ENCODE results near the gene SLX4IP. TPM values are rescaled to one million over a fixed set of nuclear protein-coding genes. Genes with fewer than 3 reads are reported as not detected.
A peak's percentile ranks its signal among the peaks of the same experiment; 100 is the strongest.

The SLX4IP gene
- total RNA-seq, 8 experiments from 2014 or later: 5.9 to 13.2 (median 7.3) TPM

DNA sequence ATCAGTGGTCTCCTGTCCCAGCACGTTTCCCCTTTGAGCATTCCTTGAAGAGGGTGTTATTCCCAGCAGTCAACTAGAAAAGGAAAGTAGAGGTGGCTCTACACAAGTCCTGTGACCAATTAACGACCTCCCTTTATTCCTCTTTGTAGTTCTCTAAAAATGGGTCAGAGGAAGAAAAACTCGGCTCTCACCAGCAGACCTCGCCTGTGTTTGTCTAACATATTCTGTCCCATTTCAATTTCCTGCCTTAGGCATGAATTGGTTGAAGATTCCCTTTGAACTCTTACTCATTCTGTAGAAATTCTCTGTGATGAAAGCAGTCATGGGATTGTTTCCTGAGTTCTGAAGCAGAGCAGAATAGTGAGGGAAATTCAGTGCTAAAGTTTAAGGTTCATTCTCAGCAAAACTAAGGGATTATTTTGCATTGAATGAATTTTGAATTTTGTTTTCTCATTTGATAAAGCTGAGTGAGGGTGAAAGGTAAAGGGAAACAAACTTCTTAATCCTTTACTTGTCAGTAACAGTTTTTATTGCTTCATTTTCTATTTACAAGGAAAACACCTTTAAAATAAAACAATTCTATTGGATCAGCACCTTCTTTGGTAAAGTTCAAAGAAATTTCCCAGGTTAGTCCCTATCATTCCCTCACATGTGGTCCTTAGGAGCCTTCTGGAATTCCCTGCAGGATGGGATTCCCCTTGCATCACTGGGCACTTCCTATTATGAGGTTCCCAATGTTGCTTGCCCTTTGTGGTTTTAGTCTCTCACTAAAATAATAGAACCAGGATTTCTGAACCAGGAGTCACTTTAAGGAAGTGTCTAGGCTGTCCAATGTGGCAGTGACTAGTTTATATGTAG is 105.8 kb downstream of the SLX4IP start:
- WGBS, 10 experiments: 0 to 55% (median 39%) methylated on average over 1 to 4 of the region's 4 CpGs; no CpG with 5 or more reads in 2 of the 10 experiments
- peaks cover 6 to 10% of the 10 kb centered on the region in 2 donors for H3K4me1 ChIP-seq (replicated peaks in 1 of 2)
- no peak overlapping the region for H3K4me3 ChIP-seq
- no peak overlapping the region for H3K27ac ChIP-seq
- in situ Hi-C loops (cut with MboI; ENCODE audit: low pct_unique_long_range_greater_than_20kb in 2 of 9, low sequenced_read_pairs in 9 of 9, unreplicated experiment in 9 of 9): no loop called here
- ATAC-seq (replicated peaks in 6 of 8): peak; percentile 33 to 98 (median 57)

DNA sequence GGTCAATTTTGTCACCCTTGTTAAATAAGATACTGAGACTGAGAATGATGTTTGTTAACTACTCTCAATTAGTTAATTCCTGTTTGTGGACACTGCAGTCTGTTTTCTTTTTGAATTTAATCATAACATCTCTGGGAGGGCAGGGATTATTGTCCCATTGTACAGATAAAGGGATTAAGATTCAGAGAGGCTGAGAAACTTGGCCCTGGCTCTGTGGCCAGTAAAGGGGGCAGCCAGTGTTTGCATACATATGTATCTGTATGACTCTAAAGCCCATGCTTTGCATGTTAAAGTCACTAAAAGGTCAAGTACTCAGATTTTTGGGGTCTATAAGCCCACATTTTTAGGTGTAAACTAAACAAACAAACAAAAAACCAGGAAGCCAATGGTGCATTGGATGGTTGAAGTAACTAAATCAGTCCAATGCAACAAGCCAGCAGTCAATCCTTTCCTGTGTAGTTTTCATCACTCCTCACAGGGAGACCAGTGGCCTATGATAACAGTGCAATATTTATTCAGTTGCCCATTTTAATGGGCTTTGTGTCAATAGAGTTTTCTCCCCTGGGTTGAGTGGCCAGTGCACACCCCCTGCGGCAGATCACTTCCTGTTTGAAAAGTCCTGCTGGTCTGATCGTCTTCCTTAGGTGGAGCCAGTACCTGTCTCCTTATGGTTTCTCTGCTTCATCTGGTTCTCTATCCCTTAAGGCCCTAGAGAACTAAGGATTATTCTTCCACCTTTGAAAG is 106.7 kb downstream of the SLX4IP start:
- 67 to 100% (median 85%) methylated on average over 1 to 2 of the region's 2 CpGs; no CpG with 5 or more reads in 4 of the 10 experiments for WGBS, 10 experiments
- H3K27ac ChIP-seq: no peak overlapping the region

DNA sequence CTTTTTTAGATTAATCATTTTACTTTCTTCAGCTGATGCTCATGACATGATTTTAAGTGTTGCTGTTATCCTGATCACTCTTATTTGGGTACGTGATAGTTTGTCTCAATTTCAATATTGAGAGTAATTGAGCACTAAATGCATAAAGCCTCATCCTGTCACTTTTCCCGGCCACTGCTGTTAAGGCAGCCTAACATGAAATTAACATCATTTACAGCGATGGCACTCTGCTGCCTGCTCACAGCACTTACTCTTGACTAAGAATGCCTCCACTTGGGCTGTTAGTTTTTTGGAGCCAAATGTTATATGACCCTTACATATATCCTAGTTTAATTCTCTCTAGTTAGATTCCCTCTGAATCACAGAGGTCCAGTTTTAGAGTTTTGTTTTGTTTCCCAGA is 107.3 kb downstream of the SLX4IP start:
- no peak for ATAC-seq (replicated peaks in 6 of 8)
- in situ Hi-C loops (cut with MboI; ENCODE audit: low pct_unique_long_range_greater_than_20kb in 2 of 9, low sequenced_read_pairs in 9 of 9, unreplicated experiment in 9 of 9): no loop called here
- WGBS, 10 experiments: 72 to 100% (median 92%) methylated on average over 1 to 3 of the region's 3 CpGs; no CpG with 5 or more reads in 2 of the 10 experiments
- no peak overlapping the region for H3K4me3 ChIP-seq
- peaks cover 18 to 22% of the 10 kb centered on the region in 2 donors for H3K4me1 ChIP-seq (replicated peaks in 1 of 2)
- no peak overlapping the region for H3K27ac ChIP-seq

More for the DNA sequence above, 106.7 kb downstream of the SLX4IP start:
- peak in 2 of 8 experiments; percentile 41 to 73 for ATAC-seq (replicated peaks in 6 of 8)
- Histone ChIP-seq H3K4me3 (no peak overlapping the region), H3K4me1 (replicated peaks in 1 of 2) (peaks cover 12 to 20% of the 10 kb centered on the region in 2 donors)
- in situ Hi-C loops (cut with MboI; ENCODE audit: low pct_unique_long_range_greater_than_20kb in 2 of 9, low sequenced_read_pairs in 9 of 9, unreplicated experiment in 9 of 9): no loop called here

DNA sequence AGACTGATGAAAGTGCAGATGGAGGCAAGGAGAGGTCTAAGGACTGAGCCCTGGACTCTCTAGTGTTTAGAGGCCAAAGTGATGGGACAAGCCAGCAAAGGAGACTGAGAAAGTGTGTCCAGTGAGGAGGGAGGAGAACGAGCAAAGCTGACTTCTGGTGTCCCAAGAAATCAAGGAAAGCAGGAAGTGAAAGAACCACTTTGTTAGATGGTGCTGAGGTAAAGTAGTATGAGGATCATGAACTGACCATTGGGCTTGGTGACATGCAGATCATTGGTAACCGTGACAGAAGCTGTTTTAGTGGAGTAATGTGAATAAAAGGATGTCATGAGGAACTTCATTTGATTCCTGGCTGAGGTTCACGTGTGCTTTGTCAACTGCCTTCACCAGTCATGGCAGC is 108.4 kb downstream of the SLX4IP start:
- Histone ChIP-seq H3K4me1 (replicated peaks in 1 of 2) (peaks cover 19 to 22% of the 10 kb centered on the region in 2 donors), H3K27ac (no peak overlapping the region), H3K4me3 (no peak overlapping the region)
- in situ Hi-C loops (cut with MboI; ENCODE audit: low pct_unique_long_range_greater_than_20kb in 2 of 9, low sequenced_read_pairs in 9 of 9, unreplicated experiment in 9 of 9): no loop called here
- ATAC-seq (replicated peaks in 6 of 8): no peak
- WGBS, 10 experiments: 80 to 100% (median 93%) methylated on average over 1 to 3 of the region's 3 CpGs; no CpG with 5 or more reads in 2 of the 10 experiments

DNA sequence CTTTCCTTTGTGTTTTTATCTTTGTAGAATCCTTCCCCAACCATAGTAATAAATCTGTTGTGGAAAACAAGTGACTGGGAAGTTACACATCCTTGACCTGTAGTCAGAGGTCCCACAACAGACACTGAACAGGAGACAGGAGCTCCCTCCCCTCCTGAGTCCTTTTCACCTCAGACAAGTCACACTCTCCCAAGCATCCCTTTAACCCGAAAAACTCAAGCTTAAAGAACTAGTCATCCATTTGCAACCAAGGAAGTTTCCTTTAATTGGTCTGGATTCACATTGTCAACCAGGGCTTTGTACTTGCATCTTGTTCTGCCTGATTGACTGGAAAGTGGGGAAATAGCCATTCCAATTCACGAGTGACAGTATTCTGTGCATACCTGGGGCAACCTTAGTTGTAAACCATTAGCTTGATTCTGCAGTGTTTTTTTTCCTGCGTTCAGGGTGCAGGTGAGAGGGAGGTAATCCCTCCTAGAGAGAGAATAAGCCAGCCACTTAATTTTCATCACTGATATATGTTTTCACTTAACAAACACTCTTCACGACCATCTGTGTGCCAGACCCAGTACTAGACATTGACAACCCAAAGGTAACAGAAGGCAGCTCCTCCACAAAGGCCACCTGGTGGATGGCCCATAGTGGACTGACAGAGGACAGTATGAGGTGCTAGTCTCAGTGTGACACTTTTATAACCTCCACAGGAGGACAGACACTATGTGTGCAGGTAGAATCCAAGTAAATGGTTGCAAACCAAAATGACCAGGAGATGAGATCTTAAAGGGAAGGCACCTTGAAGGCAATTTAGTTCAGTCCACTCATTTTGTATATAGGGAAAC is 112.4 kb downstream of the SLX4IP start:
- no peak for ATAC-seq (replicated peaks in 6 of 8)
- H3K4me3 ChIP-seq: no peak overlapping the region
- H3K4me1 ChIP-seq (replicated peaks in 1 of 2): peaks cover 14 to 18% of the 10 kb centered on the region in 2 donors
- 48 to 100% (median 67%) methylated on average over 1 to 3 of the region's 4 CpGs; no CpG with 5 or more reads in 1 of the 10 experiments for WGBS, 10 experiments
- in situ Hi-C loops (cut with MboI; ENCODE audit: low pct_unique_long_range_greater_than_20kb in 2 of 9, low sequenced_read_pairs in 9 of 9, unreplicated experiment in 9 of 9): no loop called here
- H3K27ac ChIP-seq: no peak overlapping the region

DNA sequence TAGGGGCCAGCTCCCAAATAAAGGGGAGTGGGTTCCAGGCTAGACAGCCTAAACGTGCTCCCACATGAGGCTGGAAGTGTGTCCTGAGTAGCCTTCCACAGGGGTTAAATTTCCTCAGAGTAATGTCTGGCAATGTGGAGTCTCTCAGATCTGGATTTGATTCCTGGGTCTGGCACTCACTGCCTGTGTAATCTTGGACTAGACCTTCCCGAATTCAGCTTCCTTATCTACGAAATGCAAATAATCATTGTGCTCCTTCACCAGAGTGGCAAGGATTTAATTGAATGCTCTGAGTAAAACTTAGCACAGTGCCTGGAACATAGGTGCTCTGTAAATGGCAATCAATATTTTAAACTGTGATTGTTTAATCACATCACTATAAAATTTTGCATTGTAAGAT is 114.4 kb downstream of the SLX4IP start:
- peaks cover 14 to 18% of the 10 kb centered on the region in 2 donors for H3K4me1 ChIP-seq (replicated peaks in 1 of 2)
- no peak overlapping the region for H3K27ac ChIP-seq
- in situ Hi-C loops (cut with MboI; ENCODE audit: low pct_unique_long_range_greater_than_20kb in 2 of 9, low sequenced_read_pairs in 9 of 9, unreplicated experiment in 9 of 9): no loop called here
- H3K4me3 ChIP-seq: no peak overlapping the region
- WGBS, 10 experiments: 8 to 100% (median 80%) methylated on average over 1 to 3 of the region's 3 CpGs
- peak in 2 of 8 experiments; percentile 16 to 28 for ATAC-seq (replicated peaks in 6 of 8)

DNA sequence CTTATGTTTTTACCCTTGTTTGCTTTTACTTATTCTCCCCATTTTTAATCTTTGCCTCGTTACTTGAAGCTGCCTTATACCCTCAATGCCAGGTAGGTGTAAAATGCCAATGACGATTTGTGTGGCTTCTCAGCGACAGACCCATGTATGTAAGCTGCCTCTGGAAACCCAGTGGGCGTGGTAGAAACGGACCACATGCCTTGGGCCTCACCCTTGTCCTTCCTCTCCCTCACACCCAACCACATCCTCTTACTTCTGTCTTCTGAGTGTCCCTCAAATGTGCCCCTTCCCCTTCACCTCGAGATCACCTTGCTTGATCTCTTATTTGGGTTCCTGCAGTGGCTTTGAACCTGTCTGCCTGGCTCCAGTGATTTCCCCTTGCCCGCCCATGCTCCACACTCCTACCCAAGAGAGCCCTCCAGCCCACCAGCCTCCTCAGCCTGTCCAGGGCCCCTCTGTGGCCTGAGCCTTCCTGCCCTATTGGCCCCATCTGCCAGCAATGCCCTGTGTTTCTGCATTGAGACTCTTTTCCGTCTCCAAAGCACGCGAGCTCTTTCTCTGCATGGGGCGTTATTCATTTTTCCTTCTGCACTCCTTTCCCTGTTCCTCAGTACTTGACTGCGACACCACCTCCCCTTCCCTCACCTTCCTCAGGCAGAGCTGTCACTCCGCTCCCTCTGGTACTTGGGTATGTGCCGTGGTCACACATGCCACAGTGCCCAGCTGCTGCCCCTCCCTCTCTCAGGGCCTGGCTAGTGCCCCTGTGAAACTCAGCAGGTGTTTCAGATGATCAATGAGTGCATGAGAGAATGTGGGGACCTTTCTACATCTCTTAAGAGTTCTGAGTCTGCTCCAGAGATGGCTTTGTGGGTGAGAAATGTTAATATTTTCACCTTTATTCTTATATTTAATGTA is 115.4 kb downstream of the SLX4IP start:
- in situ Hi-C loops (cut with MboI; ENCODE audit: low pct_unique_long_range_greater_than_20kb in 2 of 9, low sequenced_read_pairs in 9 of 9, unreplicated experiment in 9 of 9): loop anchor here in 5 of 9 experiments (25.0 kb wide), 2 partner anchors 112 to 987 kb away; partner anchors contain the start of gene JAG1 (in 1 of the 5)
- Histone ChIP-seq H3K4me3 (no peak overlapping the region), H3K4me1 (replicated peaks in 1 of 2) (peaks cover 14 to 18% of the 10 kb centered on the region in 2 donors), H3K27ac (no peak overlapping the region)
- ATAC-seq (replicated peaks in 6 of 8): no peak
- 71 to 100% (median 89%) methylated on average over 1 to 13 of the region's 14 CpGs; no CpG with 5 or more reads in 1 of the 10 experiments for WGBS, 10 experiments

DNA sequence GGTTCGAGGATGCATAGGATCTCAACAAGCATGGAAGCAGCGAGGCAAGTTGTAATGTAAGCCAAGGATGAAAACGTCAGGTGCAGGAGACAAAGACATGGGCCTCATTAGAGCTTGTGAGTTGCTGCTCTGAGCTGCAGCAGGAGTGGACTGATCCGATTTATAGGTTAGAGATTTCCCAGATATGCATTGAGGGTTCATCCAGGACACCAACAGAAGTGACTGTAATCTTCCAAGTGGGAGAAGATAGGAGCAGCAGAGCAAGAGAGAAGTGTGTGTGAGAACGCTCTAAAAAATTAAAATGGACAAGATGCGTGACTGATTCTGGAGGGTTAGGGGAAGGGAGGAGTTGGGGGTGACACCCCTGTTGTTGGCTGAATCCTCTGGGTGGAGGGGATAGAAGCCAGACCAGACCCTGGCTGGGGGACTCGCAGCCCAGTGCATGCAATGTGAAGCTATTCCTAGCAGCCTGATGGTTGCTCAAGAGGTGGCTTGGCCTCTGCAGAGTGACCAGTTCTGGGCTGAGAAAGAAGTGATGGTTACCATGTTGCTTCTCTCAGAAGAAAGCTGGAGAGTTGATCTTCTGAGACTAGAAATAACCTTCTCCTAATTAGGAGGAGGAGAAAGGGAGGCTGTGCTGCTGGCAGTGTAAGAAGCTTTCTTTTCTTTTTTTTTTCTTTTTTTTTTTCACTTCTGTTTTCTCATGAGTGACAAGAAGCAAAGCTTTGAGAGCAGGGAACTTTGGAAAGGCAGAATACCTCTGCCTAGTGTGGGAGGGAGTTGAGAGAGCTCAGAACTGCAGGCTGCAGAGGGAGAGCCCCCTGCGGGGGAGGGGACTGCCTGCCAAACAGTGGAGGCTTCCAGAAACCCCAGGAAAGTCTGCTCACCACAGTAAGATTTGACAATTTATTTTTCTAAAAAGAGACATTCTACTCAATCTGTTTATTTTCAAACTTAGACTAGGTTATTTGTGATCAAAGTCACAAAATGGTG is 116.9 kb downstream of the SLX4IP start:
- in situ Hi-C loops (cut with MboI; ENCODE audit: low pct_unique_long_range_greater_than_20kb in 2 of 9, low sequenced_read_pairs in 9 of 9, unreplicated experiment in 9 of 9): loop anchor here in 5 of 9 experiments (25.0 kb wide), 2 partner anchors 110 to 985 kb away; partner anchors contain the start of gene JAG1 (in 1 of the 5)
- WGBS, 10 experiments: 70 to 100% (median 82%) methylated on average over 1 to 8 of the region's 8 CpGs; no CpG with 5 or more reads in 2 of the 10 experiments
- ATAC-seq (replicated peaks in 6 of 8): peak in 1 of 8 experiments; percentile 25
- Histone ChIP-seq H3K27ac (no peak overlapping the region), H3K4me1 (replicated peaks in 1 of 2) (peaks cover 0 to 15% of the 10 kb centered on the region in 2 donors), H3K4me3 (no peak overlapping the region)

DNA sequence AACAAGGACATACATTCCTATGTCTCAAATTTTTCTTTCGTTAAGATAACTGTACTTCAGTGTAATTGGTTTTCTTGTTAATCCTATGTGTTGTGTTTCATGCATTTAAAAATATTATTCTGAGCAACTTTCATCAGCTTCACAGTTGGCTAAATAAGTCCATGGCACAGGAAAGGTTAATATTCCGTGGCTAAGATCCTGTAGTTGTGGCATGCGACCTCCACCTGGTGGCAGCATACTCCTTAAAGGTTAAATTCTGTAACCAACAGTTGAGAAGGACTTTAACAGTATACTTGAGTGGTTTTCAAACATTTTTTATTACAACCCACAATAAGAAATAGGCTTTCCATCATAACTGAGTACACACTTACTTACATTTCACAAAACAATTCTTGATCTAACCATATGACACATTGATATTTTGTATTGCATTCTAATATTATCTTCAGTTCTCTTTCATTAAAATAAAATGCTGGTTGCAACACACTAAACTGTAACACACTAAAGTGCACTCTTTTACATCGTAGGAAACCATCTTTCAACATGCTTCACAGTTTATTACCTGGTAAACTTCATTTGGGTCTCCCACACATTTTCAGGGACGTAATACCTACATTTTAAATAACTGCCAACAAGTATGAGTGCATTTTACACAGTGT is 118.3 kb downstream of the SLX4IP start:
- 7 to 67% (median 35%) methylated on average over 1 to 5 of the region's 5 CpGs for WGBS, 10 experiments
- Histone ChIP-seq H3K27ac (no peak overlapping the region), H3K4me3 (no peak overlapping the region), H3K4me1 (replicated peaks in 1 of 2) (peaks cover 0 to 10% of the 10 kb centered on the region in 2 donors)
- ATAC-seq (replicated peaks in 6 of 8): peak in 7 of 8 experiments; percentile 46 to 80 (median 71)
- in situ Hi-C loops (cut with MboI; ENCODE audit: low pct_unique_long_range_greater_than_20kb in 2 of 9, low sequenced_read_pairs in 9 of 9, unreplicated experiment in 9 of 9): loop anchor here in 5 of 9 experiments (25.0 kb wide), 2 partner anchors 109 to 984 kb away; partner anchors contain the start of gene JAG1 (in 1 of the 5)

DNA sequence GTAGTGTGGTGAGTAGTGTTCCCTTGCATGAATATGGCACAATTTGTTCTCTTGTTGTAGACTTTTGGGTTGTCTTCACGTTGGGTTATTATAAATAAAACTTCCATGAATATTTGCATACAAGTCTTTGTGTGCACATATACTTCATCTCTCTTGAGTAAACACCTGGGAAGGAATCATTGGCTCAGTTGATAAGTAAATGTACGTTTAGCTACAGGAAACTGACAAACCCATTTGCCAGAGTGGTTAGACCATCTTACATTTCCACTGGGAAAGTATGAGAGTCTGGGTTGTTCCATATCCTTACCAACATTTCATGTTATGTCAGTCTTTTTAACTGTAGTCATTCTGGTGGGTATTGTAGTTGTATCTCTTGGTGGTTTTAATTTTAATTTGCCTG is 119.2 kb downstream of the SLX4IP start:
- Histone ChIP-seq H3K27ac (no peak overlapping the region), H3K4me3 (no peak overlapping the region), H3K4me1 (replicated peaks in 1 of 2) (peaks cover 5 to 15% of the 10 kb centered on the region in 2 donors)
- WGBS, 10 experiments: 33 to 100% (median 93%) methylated on average over 1 to 2 of the region's 2 CpGs; no CpG with 5 or more reads in 1 of the 10 experiments
- in situ Hi-C loops (cut with MboI; ENCODE audit: low pct_unique_long_range_greater_than_20kb in 2 of 9, low sequenced_read_pairs in 9 of 9, unreplicated experiment in 9 of 9): loop anchor here in 5 of 9 experiments (25.0 kb wide), 2 partner anchors 108 to 983 kb away; partner anchors contain the start of gene JAG1 (in 1 of the 5)
- no peak for ATAC-seq (replicated peaks in 6 of 8)
